ENCODE measurements around the gene CD101. TPM values are rescaled to one million over a fixed set of nuclear protein-coding genes. Genes with fewer than 3 reads are reported as not detected.
"Not testable (repeated sequence)": the region's sequence is repeated elsewhere in the genome, so short reads cannot be mapped to it uniquely, and the experiment has no call there.

The CD101 gene
- 0.45 TPM for total RNA-seq
- long read RNA-seq, partial matches to known transcripts: 0 of 1 reads
- long read RNA-seq, other reads (novel, unspliced or antisense): 1 of 1 reads

GRCh38 chr1:117001254-117001927 is at the start of gene CD101:
TSS of gene CD101 (plus strand) at chr1:117001760. CDS start at chr1:117001818, 58 bp downstream.
- no peak for DNase-seq

GRCh38 chr1:116952738-116953275 is 48.8 kb upstream of the CD101 start:
- DNase-seq (no peak), ATAC-seq (no peak)
- intact Hi-C loops (cut with micrococcal nuclease): no loop called here

More at GRCh38 chr1:117001254-117001927, at the start of gene CD101:
- intact Hi-C loops (cut with micrococcal nuclease): no loop called here
- ATAC-seq: no peak

GRCh38 chr1:116954440-116954839 is 47.1 kb upstream of the CD101 start:
- peak; percentile 74 for ATAC-seq
- intact Hi-C loops (cut with micrococcal nuclease): no loop called here
- peak; percentile 52 for DNase-seq

GRCh38 chr1:116956378-116956777 is 45.2 kb upstream of the CD101 start:
- ATAC-seq (no peak), DNase-seq (no peak)
- intact Hi-C loops (cut with micrococcal nuclease): no loop called here

GRCh38 chr1:116957646-116958045 is 43.9 kb upstream of the CD101 start:
- ATAC-seq: peak; percentile 42
- DNase-seq: no peak
- intact Hi-C loops (cut with micrococcal nuclease): no loop called here

GRCh38 chr1:116958110-116958509 is 43.5 kb upstream of the CD101 start:
- ATAC-seq (no peak), DNase-seq (no peak)
- intact Hi-C loops (cut with micrococcal nuclease): no loop called here

GRCh38 chr1:116958977-116959376 is 42.6 kb upstream of the CD101 start:
- ATAC-seq (no peak), DNase-seq (no peak)
- intact Hi-C loops (cut with micrococcal nuclease): no loop called here

GRCh38 chr1:116961606-116962005 is 40.0 kb upstream of the CD101 start:
- ATAC-seq (no peak), DNase-seq (no peak)
- intact Hi-C loops (cut with micrococcal nuclease): no loop called here

GRCh38 chr1:116962987-116963639 is 38.4 kb upstream of the CD101 start:
- DNase-seq (no peak), ATAC-seq (no peak)
- intact Hi-C loops (cut with micrococcal nuclease): no loop called here

GRCh38 chr1:116966791-116967190 is 34.8 kb upstream of the CD101 start:
- intact Hi-C loops (cut with micrococcal nuclease): no loop called here

GRCh38 chr1:116968724-116969123 is 32.8 kb upstream of the CD101 start:
- ATAC-seq: no peak
- intact Hi-C loops (cut with micrococcal nuclease): no loop called here

More at GRCh38 chr1:116966791-116967190, 34.8 kb upstream of the CD101 start:
- ATAC-seq (no peak), DNase-seq (no peak)

GRCh38 chr1:116971258-116971860 is 30.2 kb upstream of the CD101 start:
- intact Hi-C loops (cut with micrococcal nuclease): no loop called here
- DNase-seq (no peak), ATAC-seq (peak; percentile 70)

More at GRCh38 chr1:116968724-116969123, 32.8 kb upstream of the CD101 start:
- no peak for DNase-seq

- DNase-seq (peak; percentile 44), ATAC-seq (peak; percentile 85)
- intact Hi-C loops (cut with micrococcal nuclease): no loop called here
Measured at GRCh38 chr1:116971965-116972673, 29.4 kb upstream of the CD101 start.

GRCh38 chr1:116972674-116973030 is 28.9 kb upstream of the CD101 start:
- intact Hi-C loops (cut with micrococcal nuclease): no loop called here
- peak; percentile 19 for ATAC-seq
- DNase-seq: no peak

- DNase-seq; intact Hi-C loops (cut with micrococcal nuclease); ATAC-seq: not testable (repeated sequence)
Measured at GRCh38 chr1:116980309-116980708, 21.3 kb upstream of the CD101 start.

- no peak for ATAC-seq
- intact Hi-C loops (cut with micrococcal nuclease): no loop called here
- DNase-seq: no peak
Measured at GRCh38 chr1:116981521-116982037, 20.0 kb upstream of the CD101 start.

GRCh38 chr1:116982319-116983004 is 19.1 kb upstream of the CD101 start:
- no peak for ATAC-seq
- intact Hi-C loops (cut with micrococcal nuclease): no loop called here

GRCh38 chr1:116983112-116983511 is 18.4 kb upstream of the CD101 start:
- DNase-seq: peak; percentile 42
- intact Hi-C loops (cut with micrococcal nuclease): no loop called here
- peak; percentile 54 for ATAC-seq

More at GRCh38 chr1:116982319-116983004, 19.1 kb upstream of the CD101 start:
- no peak for DNase-seq

- intact Hi-C loops (cut with micrococcal nuclease): no loop called here
- DNase-seq: no peak
- peak; percentile 44 for ATAC-seq
Measured at GRCh38 chr1:116983678-116984077, 17.9 kb upstream of the CD101 start.
